ENCODE measurements around the gene DLG2.
"Not testable (repeated sequence)": the region's sequence is repeated elsewhere in the genome, so short reads cannot be mapped to it uniquely, and the experiment has no call there.

DLG2 gene

DNA sequence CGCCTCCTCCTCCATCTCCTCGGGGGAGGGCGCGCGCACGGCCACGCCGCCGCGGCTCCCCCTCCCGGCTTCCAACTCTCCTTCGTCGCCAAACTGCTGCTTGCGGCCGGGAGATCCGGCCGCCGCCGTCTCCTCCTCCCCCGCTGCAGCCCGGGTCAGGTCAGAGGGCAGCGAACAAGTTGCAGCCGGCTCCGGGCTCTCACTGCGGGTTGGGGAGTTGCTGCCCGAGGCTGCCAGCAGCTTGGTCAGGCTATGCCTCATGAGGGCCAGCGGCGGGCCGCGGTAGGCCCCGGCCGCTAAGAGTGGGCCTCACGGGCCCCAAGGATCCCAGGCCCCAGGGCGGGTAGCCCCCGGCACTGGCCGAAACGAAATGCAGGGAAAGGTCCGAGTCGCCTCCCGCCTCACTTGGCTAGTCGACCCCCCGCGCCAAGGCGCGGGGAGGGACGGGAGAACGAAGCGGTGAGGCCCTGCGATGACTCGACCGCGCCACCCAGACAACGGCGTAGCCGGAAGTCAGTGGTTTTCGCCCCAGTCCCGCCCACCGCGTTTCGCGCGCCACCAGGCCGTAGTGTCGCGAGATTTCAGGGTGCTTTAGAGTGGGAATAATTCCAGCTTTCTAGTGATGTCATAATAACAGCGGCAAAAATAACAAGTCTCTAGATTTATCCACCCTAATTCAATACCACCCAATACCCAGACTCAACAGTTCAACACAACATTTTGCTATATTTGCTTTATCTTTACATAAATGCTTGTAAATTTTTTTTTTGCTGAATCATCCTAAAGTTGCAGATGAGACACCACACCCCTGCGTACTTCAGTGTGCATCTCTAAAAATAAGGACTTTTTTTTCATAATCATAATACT is 37.7 kb upstream of the DLG2 start, which contains the start of gene CREBZF:
CREBZF (minus strand) TSS at position 515 of the 867 bp plus-strand sequence; CDS start at position 261, 254 bp downstream.
- peak within 1 kb of the TSS; percentile 87 for H3K4me3 ChIP-seq (ENCODE audit: low read depth, low read length)
- DNase-seq (ENCODE audit: low read depth), result peak; percentile 70
- TF ChIP-seq, protein P1, sequence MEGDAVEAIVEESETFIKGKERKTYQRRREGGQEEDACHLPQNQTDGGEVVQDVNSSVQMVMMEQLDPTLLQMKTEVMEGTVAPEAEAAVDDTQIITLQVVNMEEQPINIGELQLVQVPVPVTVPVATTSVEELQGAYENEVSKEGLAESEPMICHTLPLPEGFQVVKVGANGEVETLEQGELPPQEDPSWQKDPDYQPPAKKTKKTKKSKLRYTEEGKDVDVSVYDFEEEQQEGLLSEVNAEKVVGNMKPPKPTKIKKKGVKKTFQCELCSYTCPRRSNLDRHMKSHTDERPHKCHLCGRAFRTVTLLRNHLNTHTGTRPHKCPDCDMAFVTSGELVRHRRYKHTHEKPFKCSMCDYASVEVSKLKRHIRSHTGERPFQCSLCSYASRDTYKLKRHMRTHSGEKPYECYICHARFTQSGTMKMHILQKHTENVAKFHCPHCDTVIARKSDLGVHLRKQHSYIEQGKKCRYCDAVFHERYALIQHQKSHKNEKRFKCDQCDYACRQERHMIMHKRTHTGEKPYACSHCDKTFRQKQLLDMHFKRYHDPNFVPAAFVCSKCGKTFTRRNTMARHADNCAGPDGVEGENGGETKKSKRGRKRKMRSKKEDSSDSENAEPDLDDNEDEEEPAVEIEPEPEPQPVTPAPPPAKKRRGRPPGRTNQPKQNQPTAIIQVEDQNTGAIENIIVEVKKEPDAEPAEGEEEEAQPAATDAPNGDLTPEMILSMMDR (IDR thresholded peaks at IDR 0.05; ENCODE audit: control insufficient read depth, extremely low read depth, insufficient read depth), result no peak

DNA sequence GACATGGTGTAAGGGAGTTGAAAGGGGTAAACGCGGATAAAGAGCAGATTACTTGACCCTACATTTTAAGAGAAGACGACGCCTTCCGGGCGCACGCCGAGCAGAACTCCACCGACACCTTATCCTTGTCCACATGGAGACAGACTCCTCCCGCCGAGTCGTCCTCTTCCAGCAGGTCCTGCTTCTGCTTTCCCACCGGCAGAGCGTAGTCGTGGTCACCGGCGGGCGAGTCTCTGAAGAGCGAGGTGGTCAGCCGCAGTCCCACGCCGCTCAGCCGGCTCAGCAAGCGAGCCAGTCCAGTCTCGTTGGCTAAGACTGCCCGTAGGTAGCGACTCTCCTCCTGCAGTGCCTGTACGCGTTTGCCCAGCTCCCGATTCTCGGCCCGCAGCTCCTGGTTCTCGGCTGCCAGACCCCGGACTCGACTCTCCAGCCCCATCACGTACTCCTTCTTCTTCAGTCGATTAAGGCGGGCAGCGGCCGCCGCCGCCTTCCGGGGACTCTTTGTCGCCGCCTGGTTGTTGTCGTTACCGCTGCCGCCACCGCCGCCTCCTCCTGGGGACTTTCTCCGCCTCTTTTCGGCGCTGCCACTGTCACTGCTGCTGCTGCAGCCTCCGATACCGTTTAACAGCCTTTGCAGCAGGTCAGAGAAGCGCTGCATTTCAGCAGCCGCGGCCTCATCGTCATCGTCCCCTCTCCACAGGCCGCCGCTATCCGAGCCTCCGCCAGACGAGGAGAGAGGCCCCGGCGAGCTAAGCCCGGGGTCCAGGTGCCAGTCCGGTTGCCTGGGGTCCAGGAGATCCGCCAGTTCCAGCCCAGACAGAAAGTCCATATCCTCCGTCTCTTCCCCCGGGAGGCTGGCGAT is 36.8 kb upstream of the DLG2 start:
- peak overlapping the region; percentile 87 for H3K4me3 ChIP-seq (ENCODE audit: low read depth, low read length)
- DNase-seq (ENCODE audit: low read depth), result peak; percentile 32
- TF ChIP-seq, protein P1 (IDR thresholded peaks at IDR 0.05; ENCODE audit: control insufficient read depth, extremely low read depth, insufficient read depth), result peak; percentile 62

DNA sequence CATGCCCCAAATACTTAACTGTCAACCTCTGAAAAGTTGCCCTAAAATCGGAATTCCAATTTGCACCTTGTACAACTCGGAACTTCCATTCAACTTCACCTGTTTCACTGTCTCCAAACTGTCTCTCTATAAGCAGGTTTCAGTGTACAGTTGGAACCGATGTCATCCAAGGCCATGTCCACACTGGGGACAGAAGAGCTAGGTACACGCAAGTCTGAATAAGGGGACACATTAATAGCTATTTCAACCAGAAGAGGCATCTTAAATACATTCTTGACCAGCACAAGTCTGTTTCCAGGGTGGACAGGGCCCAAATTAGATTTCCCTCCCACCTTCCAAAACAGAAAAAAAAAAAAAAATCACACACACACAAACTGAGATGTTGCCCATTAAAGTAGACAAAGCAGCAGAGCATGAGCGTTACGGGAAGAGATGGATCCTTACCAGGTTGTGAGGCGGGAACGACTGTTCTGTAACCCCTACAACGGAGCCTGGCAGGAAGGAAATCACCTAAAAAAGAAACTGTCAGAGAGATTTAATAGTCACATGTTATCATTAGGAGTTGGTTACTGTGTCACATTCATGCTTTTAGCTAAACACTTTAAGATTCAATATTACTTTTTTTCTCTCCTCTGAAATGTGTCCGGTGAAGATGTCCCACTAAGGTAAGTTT is 36.1 kb upstream of the DLG2 start:
- H3K4me3 ChIP-seq (ENCODE audit: low read depth, low read length), result peak overlapping the region; percentile 87
- DNase-seq (ENCODE audit: low read depth), result no peak
- TF ChIP-seq, protein P1 (IDR thresholded peaks at IDR 0.05; ENCODE audit: control insufficient read depth, extremely low read depth, insufficient read depth), result no peak

DNA sequence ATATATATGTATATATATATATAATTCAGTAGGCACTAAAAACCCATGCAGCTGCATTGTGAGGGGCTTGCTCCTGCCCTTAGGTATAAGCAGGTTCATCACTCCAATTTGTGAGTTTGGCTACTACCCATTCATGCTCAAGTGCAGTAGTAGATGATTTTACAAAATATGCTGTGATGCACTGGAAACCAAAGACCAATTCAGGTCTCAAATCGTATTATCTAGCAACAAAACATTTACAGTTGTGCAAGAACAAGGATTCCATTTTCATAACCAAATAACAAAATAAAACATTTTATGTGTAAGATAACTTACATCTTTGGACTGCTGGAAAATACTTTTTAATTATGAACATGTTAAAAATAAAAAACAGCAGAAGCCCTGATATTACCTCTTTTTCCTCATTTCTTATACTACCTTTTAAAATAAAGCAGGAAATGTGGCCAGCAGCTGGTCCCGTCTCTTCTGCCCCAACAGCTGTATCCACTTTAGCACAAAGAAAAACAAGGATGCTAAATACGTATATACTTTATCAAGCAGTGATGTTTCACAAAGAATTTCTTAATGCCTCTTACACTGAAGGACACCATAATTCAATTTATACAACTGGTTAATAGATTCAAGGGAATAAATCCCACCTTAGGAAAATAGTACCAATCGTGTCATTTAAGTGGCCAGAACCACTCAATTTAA is 35.0 kb upstream of the DLG2 start:
- peak overlapping the region; percentile 87 for H3K4me3 ChIP-seq (ENCODE audit: low read depth, low read length)
- no peak for DNase-seq (ENCODE audit: low read depth)
- TF ChIP-seq, protein P1 (IDR thresholded peaks at IDR 0.05; ENCODE audit: control insufficient read depth, extremely low read depth, insufficient read depth), result no peak

DNA sequence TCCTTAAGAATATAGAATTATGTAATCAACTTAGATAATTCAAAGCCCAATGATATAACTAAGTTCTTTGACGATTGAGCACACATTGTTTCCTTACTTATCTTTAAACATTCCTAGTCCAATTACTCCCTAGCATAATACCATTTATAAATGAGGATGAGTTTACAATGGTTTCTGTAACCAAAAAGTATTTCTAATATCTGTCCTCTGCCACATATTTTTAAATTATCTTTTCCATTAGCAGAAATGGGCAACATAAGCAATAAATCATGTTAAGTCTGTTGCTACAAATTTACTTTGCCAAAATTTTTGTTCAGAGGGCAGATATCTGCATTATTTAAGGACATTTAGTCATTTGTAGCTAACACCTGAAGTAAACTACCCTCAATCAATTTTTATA is 31.0 kb upstream of the DLG2 start:
- no peak overlapping the region for H3K4me3 ChIP-seq (ENCODE audit: low read depth, low read length)
- TF ChIP-seq, protein P1 (IDR thresholded peaks at IDR 0.05; ENCODE audit: control insufficient read depth, extremely low read depth, insufficient read depth), result no peak
- DNase-seq (ENCODE audit: low read depth), result no peak

DNA sequence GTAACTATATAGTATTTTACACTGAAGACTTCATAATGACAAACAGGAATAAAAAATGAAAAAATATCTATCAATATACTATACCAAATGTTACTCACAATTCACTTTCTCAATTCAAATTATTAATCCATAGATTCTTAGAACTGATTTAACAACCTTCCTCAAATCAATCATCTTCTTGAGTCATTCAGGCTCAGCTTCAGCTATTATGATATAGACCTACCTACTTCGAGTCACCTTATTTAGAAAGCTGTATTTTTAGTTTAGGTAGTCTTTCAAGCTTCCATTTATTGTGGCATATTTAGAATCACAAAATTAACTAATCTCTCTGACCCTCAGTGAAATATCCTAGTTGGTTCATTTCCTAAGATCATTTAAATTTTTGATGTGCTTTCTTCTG is 29.6 kb upstream of the DLG2 start:
- no peak overlapping the region for H3K4me3 ChIP-seq (ENCODE audit: low read depth, low read length)
- no peak for DNase-seq (ENCODE audit: low read depth)
- TF ChIP-seq, protein P1 (IDR thresholded peaks at IDR 0.05; ENCODE audit: control insufficient read depth, extremely low read depth, insufficient read depth), result no peak

DNA sequence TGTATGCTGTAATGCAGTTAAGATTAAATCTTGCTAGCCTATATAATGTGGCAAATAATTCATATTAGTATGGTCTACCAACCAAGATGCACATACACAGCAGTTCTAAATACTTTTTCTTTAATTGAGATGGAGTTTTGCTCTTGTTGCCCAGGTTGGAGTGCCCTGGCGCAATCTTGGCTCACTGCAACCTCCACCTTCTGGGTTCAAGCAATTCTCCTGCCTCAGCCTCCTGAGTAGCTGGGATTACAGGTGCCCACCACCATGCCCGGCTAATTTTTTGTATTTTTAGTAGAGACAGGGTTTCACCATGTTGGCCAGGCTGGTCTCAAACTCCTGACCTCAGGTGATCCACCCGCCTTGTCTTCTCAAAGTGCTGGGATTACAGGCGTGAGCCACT is 27.2 kb upstream of the DLG2 start:
- H3K4me3 ChIP-seq (ENCODE audit: low read depth, low read length); DNase-seq (ENCODE audit: low read depth): not testable (repeated sequence)
